GM21515 (cell line): Measurements from ENCODE around the gene PTPRD.

Source experiments
- ATAC-seq: cut with Tn5 transposase; IDR thresholded peaks from one replicate; pipeline ENCODE4 v1.9.1; 2021; ENCODE audit not compliant: unreplicated experiment

PTPRD gene

GRCh38 chr9:8637626-8638025, 1975.2 kb downstream of the PTPRD start:
- no peak for ATAC-seq

DNA sequence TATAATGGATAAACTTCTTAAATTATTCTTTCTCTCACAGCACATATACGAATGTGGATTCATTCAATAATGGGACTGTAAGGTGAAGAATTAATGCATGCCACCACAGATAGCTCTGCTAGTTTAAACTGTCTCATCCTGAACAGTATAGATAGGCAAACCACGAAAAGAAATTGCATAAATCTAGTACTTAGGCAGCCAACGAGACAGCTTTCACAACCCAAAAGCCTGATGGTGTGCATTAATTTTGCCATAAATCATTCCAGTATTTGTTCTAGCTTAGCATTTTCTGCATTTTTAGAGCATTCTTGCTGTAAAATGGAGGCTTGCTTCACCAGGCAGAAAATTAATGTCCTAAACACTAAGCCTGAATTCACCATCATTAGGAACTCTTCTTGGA, 1979.0 kb downstream of the PTPRD start:
- no peak for ATAC-seq

- no peak for ATAC-seq
Observed at GRCh38 chr9:8632493-8632892, 1980.3 kb downstream of the PTPRD start.

DNA sequence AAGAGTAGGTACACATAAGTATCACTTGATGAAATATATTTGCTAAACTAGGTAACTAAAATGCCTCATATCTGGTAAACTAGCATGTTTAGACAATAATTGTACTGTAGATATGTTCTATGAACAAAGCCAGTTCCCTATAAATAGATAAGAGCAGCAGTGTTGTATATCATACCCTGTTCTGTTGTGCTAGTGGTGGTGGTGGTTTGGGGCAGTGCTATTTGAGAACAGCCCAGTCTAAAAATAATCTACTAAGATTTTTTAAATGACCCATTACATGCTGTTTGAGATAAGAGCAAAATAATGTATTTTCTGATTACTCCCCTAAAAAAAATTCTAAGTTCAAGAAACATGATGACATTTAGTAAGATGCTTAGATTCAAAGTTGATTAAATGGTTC, 1984.0 kb downstream of the PTPRD start:
- no peak for ATAC-seq

GRCh38 chr9:8627976-8628679, 1984.7 kb downstream of the PTPRD start:
- ATAC-seq: no peak

GRCh38 chr9:8622871-8623270, 1989.9 kb downstream of the PTPRD start:
- ATAC-seq: no peak

DNA sequence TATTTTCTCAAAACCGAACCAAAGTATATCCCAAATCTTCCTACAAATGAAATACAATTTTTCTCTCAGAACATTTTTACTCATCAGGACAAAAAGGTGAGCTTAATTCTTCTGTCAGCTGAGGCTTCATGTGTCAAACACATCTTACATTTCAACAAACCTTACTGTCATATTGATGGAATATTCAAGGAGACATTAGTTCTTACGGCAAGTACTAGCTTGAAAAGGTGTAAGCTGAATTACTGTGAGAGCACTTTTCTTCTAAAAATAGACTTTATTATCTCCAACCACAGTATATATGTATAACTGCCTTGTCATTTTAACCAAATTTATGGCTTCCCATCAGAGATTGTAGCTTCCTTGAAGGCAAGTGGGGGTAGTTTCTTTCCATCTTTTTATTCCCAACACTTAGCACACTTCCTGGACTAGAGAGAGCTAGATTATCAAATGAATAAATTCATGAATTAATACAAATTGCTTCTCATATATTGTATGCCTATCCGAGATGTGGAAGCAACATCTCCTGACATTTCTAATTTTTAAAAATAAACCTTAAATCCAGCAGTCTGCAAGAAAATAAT, 1990.5 kb downstream of the PTPRD start:
- no peak for ATAC-seq

DNA sequence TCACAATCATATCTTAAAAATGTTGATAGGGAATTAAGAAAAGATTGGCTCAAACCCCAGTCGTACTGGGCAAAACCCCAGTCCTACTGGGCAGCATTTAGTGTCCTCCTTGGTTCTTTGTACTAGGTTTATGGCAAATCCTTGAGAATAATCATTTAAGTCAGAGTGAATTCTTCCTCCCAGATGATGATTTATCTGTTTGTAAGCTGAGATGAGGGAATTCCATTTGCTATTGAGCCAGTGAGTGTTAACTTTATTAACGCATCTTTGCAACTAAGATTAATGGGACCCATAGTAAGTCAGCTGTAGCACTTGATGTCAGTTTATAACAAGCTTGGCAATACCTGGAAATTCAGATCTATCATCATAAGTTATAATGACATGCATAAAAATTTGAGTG, 1991.4 kb downstream of the PTPRD start:
- ATAC-seq: no peak

- no peak for ATAC-seq
Observed at GRCh38 chr9:8616414-8616813, 1996.4 kb downstream of the PTPRD start.

- ATAC-seq: no peak
Observed at GRCh38 chr9:8614926-8615440, 1997.8 kb downstream of the PTPRD start.

DNA sequence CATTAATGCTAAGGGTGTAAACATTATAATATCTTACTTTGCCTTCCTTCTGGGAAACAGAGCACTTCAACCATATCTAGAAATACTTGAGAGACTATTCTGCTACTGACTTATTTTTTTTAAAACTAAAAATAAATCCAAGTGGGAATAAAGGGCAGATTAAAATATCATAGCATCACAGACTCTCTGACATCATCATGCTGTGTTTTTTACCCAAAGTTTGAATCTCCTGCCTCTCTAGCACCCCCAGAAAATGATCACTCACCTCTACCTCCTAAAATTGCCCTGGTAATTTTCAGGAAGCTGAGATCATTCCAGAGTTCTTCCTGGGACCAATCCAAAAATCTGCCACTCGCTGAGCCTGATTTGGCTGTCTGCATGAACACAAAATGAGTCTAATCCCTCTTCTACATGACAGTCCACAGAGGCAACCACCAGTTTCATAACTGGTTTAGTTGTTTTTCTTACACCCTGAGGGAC, 1999.4 kb downstream of the PTPRD start:
- no peak for ATAC-seq

GRCh38 chr9:8611153-8611552, 2001.6 kb downstream of the PTPRD start:
- no peak for ATAC-seq

GRCh38 chr9:8610256-8610655, 2002.5 kb downstream of the PTPRD start:
- ATAC-seq: no peak

- ATAC-seq: no peak
Observed at GRCh38 chr9:8605096-8605495, 2007.7 kb downstream of the PTPRD start.

- no peak for ATAC-seq
Observed at GRCh38 chr9:8604201-8604600, 2008.6 kb downstream of the PTPRD start.

DNA sequence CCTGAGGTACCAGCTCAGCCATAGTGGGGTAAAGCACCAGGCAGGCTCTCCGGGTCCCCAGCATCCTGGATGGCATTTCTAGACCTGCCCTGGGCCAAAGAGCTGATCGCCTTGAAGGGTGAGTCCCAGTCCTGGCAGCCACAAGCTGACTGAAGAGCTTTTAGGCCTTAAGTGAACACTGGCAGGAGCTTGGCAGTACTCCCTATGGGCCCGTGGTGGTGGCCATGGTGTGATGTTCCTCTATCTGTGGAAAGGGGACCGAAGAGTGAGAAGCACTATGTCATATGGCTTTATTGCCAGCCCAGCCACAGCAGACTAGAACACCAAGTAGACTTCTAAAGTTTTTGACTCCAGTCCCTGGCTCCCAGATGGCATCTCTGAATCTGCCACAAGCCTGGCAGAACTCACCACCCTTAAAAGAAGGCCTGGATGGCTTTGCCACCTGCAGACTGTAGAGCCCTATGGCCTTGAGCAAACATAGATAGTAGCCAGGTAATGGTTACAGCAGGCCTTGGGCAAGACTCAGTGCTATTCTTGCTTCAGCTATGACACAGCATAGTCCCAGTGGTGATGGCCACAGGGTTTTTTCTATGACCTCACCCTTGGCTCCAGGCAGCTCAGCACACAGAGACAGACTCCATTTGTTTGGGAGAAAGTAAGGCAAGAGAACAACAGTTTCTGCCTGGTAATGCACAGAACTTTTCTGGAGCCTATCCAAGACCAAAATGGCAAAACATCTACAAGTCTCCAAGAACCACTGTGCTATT, 2011.7 kb downstream of the PTPRD start:
- ATAC-seq: no peak

DNA sequence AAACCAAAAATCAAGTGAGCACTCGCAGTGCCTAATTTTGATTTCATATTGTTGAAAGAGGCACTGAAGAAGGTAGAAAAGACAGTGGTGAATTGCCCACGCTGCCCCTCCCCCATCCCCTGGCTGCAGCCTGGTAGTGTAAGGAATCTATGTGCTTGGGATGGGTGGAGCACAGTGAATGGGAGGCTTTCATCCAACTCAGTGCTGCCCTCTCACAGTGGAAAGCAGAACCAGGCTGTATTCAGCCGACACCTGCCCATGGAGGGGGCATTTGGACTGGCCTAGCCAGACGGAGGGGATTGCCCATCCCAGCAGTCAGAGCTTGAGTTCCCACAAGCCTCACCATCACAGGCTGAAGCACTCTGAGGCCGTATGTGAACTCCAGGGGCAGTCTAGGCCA, 2012.9 kb downstream of the PTPRD start:
- ATAC-seq: no peak

DNA sequence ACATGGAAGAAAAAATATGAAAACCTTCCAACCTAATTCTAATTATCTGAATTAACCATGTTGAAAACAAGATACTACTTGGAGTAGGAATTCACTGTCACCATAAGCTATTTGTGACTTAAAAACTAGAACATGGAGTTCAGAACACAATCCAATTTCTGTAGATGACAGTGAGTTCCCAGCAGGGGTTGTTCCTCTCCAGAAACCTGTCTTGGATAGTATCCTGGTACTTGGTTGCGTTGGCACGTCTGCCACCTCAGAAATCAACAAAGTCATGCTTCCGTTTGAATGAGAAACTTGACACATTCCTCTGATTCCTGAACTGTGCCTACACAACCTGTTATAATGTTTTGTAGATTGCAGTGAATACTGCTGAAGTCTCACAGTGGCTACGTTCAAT, 2023.3 kb downstream of the PTPRD start:
- no peak for ATAC-seq

GRCh38 chr9:8585036-8585435, 2027.8 kb downstream of the PTPRD start:
- no peak for ATAC-seq

GRCh38 chr9:8579661-8580060, 2033.1 kb downstream of the PTPRD start:
- ATAC-seq: no peak

GRCh38 chr9:8576741-8577140, 2036.1 kb downstream of the PTPRD start:
- no peak for ATAC-seq

GRCh38 chr9:8574846-8575245, 2038.0 kb downstream of the PTPRD start:
- no peak for ATAC-seq
